Ascending aorta (tissue), 2 donors: ENCODE measurements around the gene CYP8B1. TPM values are rescaled to one million over a fixed set of nuclear protein-coding genes. Genes with fewer than 3 reads are reported as not detected.
A peak's percentile ranks its signal among the peaks of the same experiment; 100 is the strongest.

Experiments
- DNase-seq, 2 donors: peaks; one replicate each; pipeline ENCODE4 v3.0.0-alpha.2; 2019; ENCODE audit warnings: low spot score in 2 of 2
- H3K27ac ChIP-seq, 2 donors: fragments of 200-600 bp; sonication (generic); one replicate each; pipeline ENCODE4 v1.5.1; 2016 to 2017; ENCODE audit warnings: mild to moderate bottlenecking in 1 of 2
- H3K27me3 ChIP-seq: fragments of 200-600 bp; sonication (generic); one replicate; pipeline ENCODE4 v1.5.1; 2017
- H3K36me3 ChIP-seq, 2 donors: fragments of 200-600 bp; sonication (generic); one replicate each; pipeline ENCODE4 v1.5.1; 2016
- H3K4me1 ChIP-seq, 2 donors: fragments of 200-600 bp; sonication (generic); one replicate each; pipeline ENCODE4 v1.5.1; 2016 to 2017; ENCODE audit warnings: mild to moderate bottlenecking in 1 of 2
- H3K4me3 ChIP-seq, 2 donors: fragments of 200-600 bp; sonication (generic); one replicate each; pipeline ENCODE4 v1.5.1; 2016 to 2017; ENCODE audit warnings: mild to moderate bottlenecking in 1 of 2
- H3K9me3 ChIP-seq, 2 donors: fragments of 200-600 bp; sonication (generic); one replicate each; pipeline ENCODE4 v1.5.1; 2016
- intact Hi-C: fragments of 100-400 bp; cut with DNase I; formaldehyde crosslinking; loops from one replicate; pipeline ENCODE4 v1.15.1; 2023
- total RNA-seq: library from RNA; depleted of rRNA; stranded (reverse); fragments of >200 nt; gene quantifications from one replicate; pipeline ENCODE4 v1.1.0, GENCODE V29; 2016
- TF ChIP-seq, protein P1 (sequence below), 3 experiments: fragments of 200-600 bp in 2 of 3; fragments of 450-650 bp in 1 of 3; sonication (generic) in 2 of 3; IDR thresholded peaks; one replicate each; pipeline ENCODE4 v1.5.1; 2016 to 2019; ENCODE audit warnings: antibody characterized with exemption in 3 of 3, mild to moderate bottlenecking in 1 of 3, moderate library complexity in 1 of 3

The CYP8B1 gene
- total RNA-seq, 1 donor from 2014 or later = 0.43 TPM

GRCh38 chr3:42880601-42881451 lies 5.1 kb upstream of the CYP8B1 start:
- TF ChIP-seq, protein P1, sequence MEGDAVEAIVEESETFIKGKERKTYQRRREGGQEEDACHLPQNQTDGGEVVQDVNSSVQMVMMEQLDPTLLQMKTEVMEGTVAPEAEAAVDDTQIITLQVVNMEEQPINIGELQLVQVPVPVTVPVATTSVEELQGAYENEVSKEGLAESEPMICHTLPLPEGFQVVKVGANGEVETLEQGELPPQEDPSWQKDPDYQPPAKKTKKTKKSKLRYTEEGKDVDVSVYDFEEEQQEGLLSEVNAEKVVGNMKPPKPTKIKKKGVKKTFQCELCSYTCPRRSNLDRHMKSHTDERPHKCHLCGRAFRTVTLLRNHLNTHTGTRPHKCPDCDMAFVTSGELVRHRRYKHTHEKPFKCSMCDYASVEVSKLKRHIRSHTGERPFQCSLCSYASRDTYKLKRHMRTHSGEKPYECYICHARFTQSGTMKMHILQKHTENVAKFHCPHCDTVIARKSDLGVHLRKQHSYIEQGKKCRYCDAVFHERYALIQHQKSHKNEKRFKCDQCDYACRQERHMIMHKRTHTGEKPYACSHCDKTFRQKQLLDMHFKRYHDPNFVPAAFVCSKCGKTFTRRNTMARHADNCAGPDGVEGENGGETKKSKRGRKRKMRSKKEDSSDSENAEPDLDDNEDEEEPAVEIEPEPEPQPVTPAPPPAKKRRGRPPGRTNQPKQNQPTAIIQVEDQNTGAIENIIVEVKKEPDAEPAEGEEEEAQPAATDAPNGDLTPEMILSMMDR (IDR thresholded peaks at IDR 0.05) = peak; percentile 88 to 97 (median 95)
- H3K4me3 ChIP-seq = peak overlapping the region; percentile 69 to 70
- H3K27me3 ChIP-seq = no peaks in the 10 kb centered on the region
- H3K36me3 ChIP-seq = no peaks in the 10 kb centered on the region
- H3K27ac ChIP-seq = peak overlapping the region; percentile 64 to 75
- intact Hi-C loops = loop anchor here (1.0 to 10.0 kb wide), 4 partner anchors 42 to 296 kb away; partner anchors contain the start of gene SEC22C
- no peaks in the 10 kb centered on the region for H3K9me3 ChIP-seq
- H3K4me1 ChIP-seq = peaks cover 0 to 4% of the 10 kb centered on the region in 2 donors
- DNase-seq = peak; percentile 25 to 92

DNA sequence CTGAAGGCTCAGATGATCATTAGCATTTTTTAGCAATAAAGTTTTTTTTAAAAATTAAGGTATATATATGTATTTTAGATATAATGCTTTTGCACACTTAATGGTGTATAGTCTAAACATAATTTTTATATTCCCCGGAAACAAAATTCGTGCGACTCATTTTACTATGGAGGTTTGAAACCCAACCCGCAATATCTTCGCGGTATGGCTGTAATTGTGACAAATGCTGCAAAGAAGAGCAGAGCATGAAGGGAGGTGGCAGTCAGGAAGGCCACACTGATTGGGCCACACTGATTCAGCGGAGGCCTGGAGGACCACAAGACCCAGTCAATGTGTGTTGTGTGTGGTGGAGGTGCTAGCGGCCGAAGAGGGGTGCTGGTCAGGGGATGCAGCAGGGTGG lies 4.5 kb upstream of the CYP8B1 start:
- peak overlapping the region; percentile 69 to 70 for H3K4me3 ChIP-seq
- intact Hi-C loops = loop anchor here (2.0 to 10.0 kb wide), 2 partner anchors 41 to 295 kb away; partner anchors contain the start of gene SEC22C
- peaks cover 0 to 4% of the 10 kb centered on the region in 2 donors for H3K4me1 ChIP-seq
- peak overlapping the region; percentile 64 to 75 for H3K27ac ChIP-seq
- no peaks in the 10 kb centered on the region for H3K36me3 ChIP-seq
- no peaks in the 10 kb centered on the region for H3K27me3 ChIP-seq
- TF ChIP-seq, protein P1 (IDR thresholded peaks at IDR 0.05) = no peak
- no peaks in the 10 kb centered on the region for H3K9me3 ChIP-seq
- DNase-seq = no peak

DNA sequence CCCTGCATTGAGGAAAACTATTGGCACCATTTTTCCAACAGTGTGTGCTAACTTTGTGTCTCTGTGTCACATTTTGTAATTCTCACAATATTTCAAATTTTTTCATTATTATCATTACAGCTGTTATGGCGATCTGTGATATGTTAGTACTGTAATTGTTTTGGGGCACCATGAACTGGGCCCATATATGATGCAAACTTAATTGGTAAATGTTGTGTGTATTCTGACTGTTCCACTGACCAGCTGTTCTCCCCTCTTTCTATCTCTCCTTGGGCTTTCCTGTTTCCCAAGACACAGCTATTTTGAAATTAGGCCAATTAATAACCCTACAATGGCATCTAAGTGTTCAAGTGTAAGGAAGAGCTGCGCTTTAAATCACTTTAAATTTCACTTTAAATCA lies 2.2 kb upstream of the CYP8B1 start:
- Histone ChIP-seq H3K27me3 (no peaks in the 10 kb centered on the region), H3K4me1 (peaks cover 0 to 4% of the 10 kb centered on the region in 2 donors), H3K4me3 (no peak overlapping the region), H3K36me3 (no peaks in the 10 kb centered on the region), H3K9me3 (no peaks in the 10 kb centered on the region), H3K27ac (no peak overlapping the region)
- no peak for DNase-seq
- intact Hi-C loops = no loop called here
- TF ChIP-seq, protein P1 (IDR thresholded peaks at IDR 0.05) = no peak

GRCh38 chr3:42876940-42877720 lies 1.5 kb upstream of the CYP8B1 start:
- Histone ChIP-seq H3K27me3 (no peaks in the 10 kb centered on the region), H3K4me1 (peaks cover 0 to 4% of the 10 kb centered on the region in 2 donors), H3K27ac (no peak overlapping the region), H3K9me3 (no peaks in the 10 kb centered on the region), H3K4me3 (no peak overlapping the region), H3K36me3 (no peaks in the 10 kb centered on the region)
- TF ChIP-seq, protein P1 (IDR thresholded peaks at IDR 0.05) = no peak
- no peak for DNase-seq
- intact Hi-C loops = no loop called here

DNA sequence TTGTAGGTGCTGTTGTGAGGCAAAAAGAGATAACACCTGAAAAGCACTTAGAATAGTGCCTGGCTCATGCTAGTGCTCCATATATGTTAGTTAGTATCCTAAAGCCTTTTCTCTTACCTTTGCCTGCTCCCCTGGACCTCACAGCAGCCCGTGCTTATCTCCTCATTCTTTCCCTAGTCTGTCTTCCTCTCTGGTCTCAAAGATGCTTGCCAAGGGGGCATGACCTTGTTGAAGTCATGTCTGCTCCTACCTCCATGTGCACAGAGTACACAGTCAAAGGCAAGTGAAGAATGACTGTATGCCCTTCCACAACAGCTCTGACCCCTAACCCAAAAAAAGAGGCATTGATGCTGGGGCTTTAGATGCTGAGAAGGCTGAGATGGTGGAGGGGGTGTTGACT lies 722 bp upstream of the CYP8B1 start:
- Histone ChIP-seq H3K9me3 (no peaks in the 10 kb centered on the region), H3K4me1 (peaks cover 0 to 4% of the 10 kb centered on the region in 2 donors), H3K4me3 (no peak overlapping the region), H3K27ac (no peak overlapping the region), H3K36me3 (no peaks in the 10 kb centered on the region), H3K27me3 (no peaks in the 10 kb centered on the region)
- no peak for DNase-seq
- intact Hi-C loops = no loop called here
- TF ChIP-seq, protein P1 (IDR thresholded peaks at IDR 0.05) = no peak
